Left ventricle myocardium inferior (tissue), 1 donor: Measurements from ENCODE around the gene ZNF865. TPM values are rescaled to one million over a fixed set of nuclear protein-coding genes. Genes with fewer than 3 reads are reported as not detected.

Experiments
- DNase-seq: peaks from one replicate; pipeline ENCODE4 v3.0.0-alpha.2; 2020
- H3K27ac ChIP-seq: fragments of 200-600 bp; replicated peaks from 2 replicates; pipeline ENCODE4 v1.8.0; 2021
- H3K27me3 ChIP-seq: fragments of 200-600 bp; 2 replicates; pipeline ENCODE4 v1.8.0; 2021; ENCODE audit warnings: low read depth
- H3K36me3 ChIP-seq: fragments of 200-600 bp; 2 replicates; pipeline ENCODE4 v1.8.0; 2021
- H3K4me1 ChIP-seq: fragments of 200-600 bp; 2 replicates; pipeline ENCODE4 v1.8.0; 2021
- H3K4me3 ChIP-seq: fragments of 200-600 bp; 2 replicates; pipeline ENCODE4 v1.8.0; 2021; ENCODE audit warnings: mild to moderate bottlenecking, moderate library complexity
- H3K9me3 ChIP-seq: fragments of 200-600 bp; replicated peaks from 2 replicates; pipeline ENCODE4 v1.8.0; 2021
- intact Hi-C: fragments of 100-400 bp; cut with micrococcal nuclease; formaldehyde crosslinking; loops from one replicate; pipeline ENCODE4 v1.11.0; 2022
- total RNA-seq: library from RNA; stranded (reverse); fragmentation: NEBNext Ultra II Directional; extraction: Animal tissue kit (Norgen Biotek cat#: 25700); gene quantifications from one replicate; pipeline ENCODE4 v1.2.1, GENCODE V29; 2021
- TF ChIP-seq, protein P1 (sequence below): fragments of 200-600 bp; IDR thresholded peaks from 2 replicates; pipeline ENCODE4 v1.8.0; 2021; ENCODE audit warnings: antibody characterized with exemption, mild to moderate bottlenecking, borderline replicate concordance
- donor health status: DM: no; HTN: yes; CAD: no; lungs with severe emphysema.

Gene ZNF865
- total RNA-seq, 1 donor from 2014 or later: 17.0 TPM

DNA sequence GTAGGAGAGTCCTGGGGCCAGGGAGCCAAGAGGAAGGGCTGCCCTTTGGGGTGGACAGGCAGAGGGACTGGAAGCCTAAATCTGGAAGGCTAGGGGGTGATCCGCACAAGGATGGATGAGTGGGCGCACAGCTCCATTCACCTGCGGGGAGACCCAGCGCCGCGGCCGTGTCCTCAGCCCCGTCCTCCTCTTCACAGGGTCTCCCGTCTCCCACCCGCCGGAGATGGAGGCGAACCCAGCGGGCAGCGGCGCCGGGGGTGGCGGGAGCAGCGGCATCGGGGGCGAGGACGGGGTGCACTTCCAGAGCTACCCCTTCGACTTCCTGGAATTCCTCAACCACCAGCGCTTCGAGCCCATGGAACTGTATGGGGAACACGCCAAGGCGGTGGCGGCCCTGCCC is 7.9 kb downstream of the ZNF865 start:
- Histone ChIP-seq H3K27me3 (no peaks in the 10 kb centered on the region), H3K27ac (peak overlapping the region; percentile 88), H3K9me3 (no peaks in the 10 kb centered on the region), H3K36me3 (peaks cover 60% of the 10 kb centered on the region), H3K4me1 (peaks cover 33% of the 10 kb centered on the region), H3K4me3 (no peak overlapping the region)
- DNase-seq: no peak
- TF ChIP-seq, protein P1, sequence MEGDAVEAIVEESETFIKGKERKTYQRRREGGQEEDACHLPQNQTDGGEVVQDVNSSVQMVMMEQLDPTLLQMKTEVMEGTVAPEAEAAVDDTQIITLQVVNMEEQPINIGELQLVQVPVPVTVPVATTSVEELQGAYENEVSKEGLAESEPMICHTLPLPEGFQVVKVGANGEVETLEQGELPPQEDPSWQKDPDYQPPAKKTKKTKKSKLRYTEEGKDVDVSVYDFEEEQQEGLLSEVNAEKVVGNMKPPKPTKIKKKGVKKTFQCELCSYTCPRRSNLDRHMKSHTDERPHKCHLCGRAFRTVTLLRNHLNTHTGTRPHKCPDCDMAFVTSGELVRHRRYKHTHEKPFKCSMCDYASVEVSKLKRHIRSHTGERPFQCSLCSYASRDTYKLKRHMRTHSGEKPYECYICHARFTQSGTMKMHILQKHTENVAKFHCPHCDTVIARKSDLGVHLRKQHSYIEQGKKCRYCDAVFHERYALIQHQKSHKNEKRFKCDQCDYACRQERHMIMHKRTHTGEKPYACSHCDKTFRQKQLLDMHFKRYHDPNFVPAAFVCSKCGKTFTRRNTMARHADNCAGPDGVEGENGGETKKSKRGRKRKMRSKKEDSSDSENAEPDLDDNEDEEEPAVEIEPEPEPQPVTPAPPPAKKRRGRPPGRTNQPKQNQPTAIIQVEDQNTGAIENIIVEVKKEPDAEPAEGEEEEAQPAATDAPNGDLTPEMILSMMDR: no peak
- intact Hi-C loops: no loop called here

DNA sequence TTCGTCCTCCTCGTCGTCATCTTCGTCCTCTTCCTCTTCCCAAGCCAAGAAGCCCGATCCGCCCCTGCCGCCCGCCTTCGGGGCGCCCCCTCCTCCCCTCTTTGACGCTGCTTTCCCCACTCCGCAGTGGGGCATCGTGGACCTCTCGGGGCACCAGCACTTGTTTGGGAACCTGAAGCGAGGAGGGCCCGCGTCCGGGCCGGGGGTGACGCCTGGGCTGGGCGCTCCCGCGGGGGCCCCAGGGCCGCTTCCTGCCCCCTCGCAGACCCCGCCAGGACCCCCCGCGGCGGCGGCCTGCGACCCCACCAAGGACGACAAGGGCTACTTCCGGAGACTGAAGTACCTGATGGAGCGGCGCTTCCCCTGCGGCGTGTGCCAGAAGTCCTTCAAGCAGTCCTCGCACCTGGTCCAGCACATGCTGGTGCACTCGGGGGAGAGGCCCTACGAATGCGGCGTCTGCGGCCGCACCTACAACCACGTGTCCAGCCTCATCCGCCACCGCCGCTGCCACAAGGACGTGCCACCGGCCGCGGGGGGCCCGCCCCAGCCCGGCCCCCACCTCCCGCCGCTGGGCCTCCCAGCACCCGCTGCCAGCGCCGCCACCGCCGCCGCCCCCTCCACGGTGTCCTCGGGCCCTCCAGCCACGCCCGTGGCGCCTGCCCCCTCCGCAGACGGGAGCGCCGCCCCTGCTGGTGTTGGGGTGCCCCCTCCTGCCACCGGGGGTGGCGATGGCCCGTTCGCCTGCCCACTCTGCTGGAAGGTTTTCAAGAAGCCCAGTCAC is 8.7 kb downstream of the ZNF865 start:
- TF ChIP-seq, protein P1: no peak
- Histone ChIP-seq H3K4me3 (no peak overlapping the region), H3K4me1 (peaks cover 30% of the 10 kb centered on the region), H3K27ac (no peak overlapping the region), H3K9me3 (no peaks in the 10 kb centered on the region), H3K27me3 (no peaks in the 10 kb centered on the region), H3K36me3 (peaks cover 57% of the 10 kb centered on the region)
- DNase-seq: no peak
- intact Hi-C loops: no loop called here

DNA sequence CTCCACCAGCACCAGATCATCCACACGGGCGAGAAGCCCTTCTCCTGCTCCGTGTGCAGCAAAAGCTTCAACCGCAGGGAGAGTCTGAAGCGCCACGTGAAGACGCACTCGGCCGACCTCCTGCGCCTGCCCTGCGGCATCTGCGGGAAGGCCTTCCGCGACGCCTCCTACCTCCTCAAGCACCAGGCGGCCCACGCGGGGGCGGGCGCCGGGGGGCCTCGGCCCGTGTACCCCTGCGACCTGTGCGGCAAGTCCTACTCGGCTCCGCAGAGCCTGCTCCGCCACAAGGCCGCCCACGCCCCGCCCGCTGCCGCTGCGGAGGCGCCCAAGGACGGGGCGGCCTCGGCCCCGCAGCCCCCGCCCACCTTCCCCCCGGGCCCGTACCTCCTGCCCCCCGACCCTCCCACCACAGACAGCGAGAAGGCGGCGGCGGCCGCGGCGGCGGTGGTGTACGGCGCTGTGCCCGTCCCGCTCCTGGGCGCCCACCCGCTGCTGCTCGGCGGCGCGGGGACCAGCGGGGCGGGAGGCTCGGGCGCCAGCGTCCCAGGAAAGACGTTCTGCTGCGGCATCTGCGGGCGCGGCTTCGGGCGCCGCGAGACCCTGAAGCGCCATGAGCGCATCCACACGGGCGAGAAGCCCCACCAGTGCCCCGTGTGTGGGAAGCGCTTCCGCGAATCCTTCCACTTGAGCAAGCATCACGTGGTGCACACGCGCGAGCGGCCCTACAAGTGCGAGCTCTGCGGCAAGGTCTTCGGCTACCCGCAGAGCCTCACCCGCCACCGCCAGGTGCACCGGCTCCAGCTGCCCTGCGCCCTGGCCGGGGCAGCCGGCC is 9.5 kb downstream of the ZNF865 start:
- Histone ChIP-seq H3K4me3 (no peak overlapping the region), H3K9me3 (no peaks in the 10 kb centered on the region), H3K4me1 (peaks cover 30% of the 10 kb centered on the region), H3K27me3 (no peaks in the 10 kb centered on the region), H3K36me3 (peaks cover 49% of the 10 kb centered on the region), H3K27ac (no peak overlapping the region)
- intact Hi-C loops: no loop called here
- DNase-seq: no peak
- TF ChIP-seq, protein P1: no peak

GRCh38 chr19:55615543-55616394 is 10.3 kb downstream of the ZNF865 start:
- H3K27me3 ChIP-seq: no peaks in the 10 kb centered on the region
- H3K27ac ChIP-seq: no peak overlapping the region
- TF ChIP-seq, protein P1: no peak
- H3K4me1 ChIP-seq: peaks cover 25% of the 10 kb centered on the region
- intact Hi-C loops: no loop called here
- DNase-seq: no peak
- no peak overlapping the region for H3K4me3 ChIP-seq
- H3K9me3 ChIP-seq: no peaks in the 10 kb centered on the region
- peaks cover 42% of the 10 kb centered on the region for H3K36me3 ChIP-seq

GRCh38 chr19:55616395-55616875 is 11.0 kb downstream of the ZNF865 start:
- Histone ChIP-seq H3K4me3 (no peak overlapping the region), H3K27me3 (no peaks in the 10 kb centered on the region), H3K36me3 (peaks cover 42% of the 10 kb centered on the region), H3K27ac (no peak overlapping the region), H3K9me3 (no peaks in the 10 kb centered on the region), H3K4me1 (peaks cover 19% of the 10 kb centered on the region)
- no peak for DNase-seq
- TF ChIP-seq, protein P1: no peak
- intact Hi-C loops: no loop called here
